ENCODE data around the gene GOLGA6A.

DNA sequence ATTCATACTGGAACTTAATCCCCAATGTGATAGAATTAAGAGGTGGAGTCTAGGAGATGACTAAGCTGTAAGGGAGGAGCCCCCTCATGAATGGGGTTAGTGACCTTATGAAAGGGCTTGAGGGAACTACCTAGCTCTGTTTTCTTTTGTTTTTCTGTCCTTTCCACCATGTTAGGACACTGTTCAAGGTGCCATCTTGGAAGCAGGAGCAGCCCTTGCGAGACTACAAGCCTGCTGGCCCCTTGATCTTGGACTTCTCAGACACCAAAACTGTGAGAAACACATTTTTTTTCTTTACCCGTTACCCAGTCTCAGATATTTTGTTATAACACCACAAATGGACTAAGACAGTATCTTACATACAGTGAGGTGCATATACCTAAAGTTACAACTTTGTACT, 26.5 kb downstream of the GOLGA6A start:
- TF ChIP-seq, protein P1, sequence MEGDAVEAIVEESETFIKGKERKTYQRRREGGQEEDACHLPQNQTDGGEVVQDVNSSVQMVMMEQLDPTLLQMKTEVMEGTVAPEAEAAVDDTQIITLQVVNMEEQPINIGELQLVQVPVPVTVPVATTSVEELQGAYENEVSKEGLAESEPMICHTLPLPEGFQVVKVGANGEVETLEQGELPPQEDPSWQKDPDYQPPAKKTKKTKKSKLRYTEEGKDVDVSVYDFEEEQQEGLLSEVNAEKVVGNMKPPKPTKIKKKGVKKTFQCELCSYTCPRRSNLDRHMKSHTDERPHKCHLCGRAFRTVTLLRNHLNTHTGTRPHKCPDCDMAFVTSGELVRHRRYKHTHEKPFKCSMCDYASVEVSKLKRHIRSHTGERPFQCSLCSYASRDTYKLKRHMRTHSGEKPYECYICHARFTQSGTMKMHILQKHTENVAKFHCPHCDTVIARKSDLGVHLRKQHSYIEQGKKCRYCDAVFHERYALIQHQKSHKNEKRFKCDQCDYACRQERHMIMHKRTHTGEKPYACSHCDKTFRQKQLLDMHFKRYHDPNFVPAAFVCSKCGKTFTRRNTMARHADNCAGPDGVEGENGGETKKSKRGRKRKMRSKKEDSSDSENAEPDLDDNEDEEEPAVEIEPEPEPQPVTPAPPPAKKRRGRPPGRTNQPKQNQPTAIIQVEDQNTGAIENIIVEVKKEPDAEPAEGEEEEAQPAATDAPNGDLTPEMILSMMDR (IDR thresholded peaks at IDR 0.05): no peak
- TF ChIP-seq POLR2A (IDR thresholded peaks at IDR 0.05; ENCODE audit: low read depth) (no peak), EP300 (IDR thresholded peaks at IDR 0.05) (no peak)
